Right ventricle myocardium superior (tissue), 1 donor: Measurements from ENCODE around the gene TRIP6. TPM values are rescaled to one million over a fixed set of nuclear protein-coding genes. Genes with fewer than 3 reads are reported as not detected.

ENCODE experiments used
- ATAC-seq: fragments of 200-7000 bp; cut with Tn5 transposase; one replicate; pipeline ENCODE4 v1.9.1; 2020; ENCODE audit warnings: mild to moderate bottlenecking; ENCODE audit not compliant: poor library complexity
- DNase-seq: peaks from one replicate; pipeline ENCODE4 v3.0.0-alpha.2; 2020
- intact Hi-C: fragments of 100-400 bp; cut with DNase I; formaldehyde crosslinking; loops from one replicate; pipeline ENCODE4 v1.11.2; 2022
- long read RNA-seq: library from polyadenylated mRNA; unstranded; transcript quantifications from one replicate; pipeline ENCODE4 v2.0.0, GENCODE V29; 2021
- total RNA-seq: library from RNA; stranded (reverse); fragmentation: NEBNext Ultra II Directional; extraction: Animal tissue kit (Norgen Biotek cat#: 25700); gene quantifications from one replicate; pipeline ENCODE4 v1.2.1, GENCODE V29; 2021
- donor health status: DM: no; HTN: yes; CAD: no; lungs with severe emphysema.

TRIP6 gene, protein sequence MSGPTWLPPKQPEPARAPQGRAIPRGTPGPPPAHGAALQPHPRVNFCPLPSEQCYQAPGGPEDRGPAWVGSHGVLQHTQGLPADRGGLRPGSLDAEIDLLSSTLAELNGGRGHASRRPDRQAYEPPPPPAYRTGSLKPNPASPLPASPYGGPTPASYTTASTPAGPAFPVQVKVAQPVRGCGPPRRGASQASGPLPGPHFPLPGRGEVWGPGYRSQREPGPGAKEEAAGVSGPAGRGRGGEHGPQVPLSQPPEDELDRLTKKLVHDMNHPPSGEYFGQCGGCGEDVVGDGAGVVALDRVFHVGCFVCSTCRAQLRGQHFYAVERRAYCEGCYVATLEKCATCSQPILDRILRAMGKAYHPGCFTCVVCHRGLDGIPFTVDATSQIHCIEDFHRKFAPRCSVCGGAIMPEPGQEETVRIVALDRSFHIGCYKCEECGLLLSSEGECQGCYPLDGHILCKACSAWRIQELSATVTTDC
- total RNA-seq: 12.6 TPM
- long read RNA-seq, transcript TRIP6-201 (9 exons, 1,942 nt): major isoform, 32 of 46 reads
- long read RNA-seq, partial matches to known transcripts: 3 of 46 reads
- long read RNA-seq, other reads (novel, unspliced or antisense): 11 of 46 reads

DNA sequence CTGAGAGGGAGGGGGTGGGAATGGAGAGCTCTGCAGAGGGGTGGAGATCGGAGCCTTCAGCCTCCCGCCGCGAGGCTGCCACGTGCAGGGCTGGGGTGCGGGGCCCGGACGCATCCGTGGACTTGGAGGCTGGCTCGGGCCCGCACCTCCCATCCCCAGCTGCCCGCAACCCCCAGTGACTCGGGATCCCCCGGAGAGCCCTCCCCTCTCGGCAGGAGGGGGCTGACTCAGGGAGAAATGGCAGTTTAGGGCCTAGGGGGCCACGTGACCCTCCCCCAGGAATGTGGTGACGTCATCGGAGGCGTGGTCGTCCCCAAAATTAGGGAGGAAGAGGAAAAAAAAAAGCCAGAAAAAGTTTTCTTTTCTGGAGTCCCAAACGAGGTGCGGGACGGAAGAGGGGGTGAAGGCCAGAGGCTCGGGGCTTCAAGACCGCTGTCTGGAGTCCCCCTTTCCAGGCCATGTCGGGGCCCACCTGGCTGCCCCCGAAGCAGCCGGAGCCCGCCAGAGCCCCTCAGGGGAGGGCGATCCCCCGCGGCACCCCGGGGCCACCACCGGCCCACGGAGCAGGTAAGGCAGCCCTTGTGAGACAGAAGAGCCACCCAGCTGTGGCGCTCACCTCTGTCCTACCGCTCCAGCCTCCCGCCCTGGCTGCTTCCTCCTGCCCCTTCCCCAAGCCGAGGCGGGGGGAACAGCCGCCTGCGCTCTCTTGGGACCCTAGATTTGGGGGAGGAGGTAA is at the start of gene TRIP6:
Gene TRIP6 (plus strand): TSS at position 348 of the 736 bp plus-strand sequence. CDS start 111 bp downstream, at position 459.
- intact Hi-C loops: no loop called here
- DNase-seq: peak; percentile 92
- ATAC-seq: peak; percentile 77

DNA sequence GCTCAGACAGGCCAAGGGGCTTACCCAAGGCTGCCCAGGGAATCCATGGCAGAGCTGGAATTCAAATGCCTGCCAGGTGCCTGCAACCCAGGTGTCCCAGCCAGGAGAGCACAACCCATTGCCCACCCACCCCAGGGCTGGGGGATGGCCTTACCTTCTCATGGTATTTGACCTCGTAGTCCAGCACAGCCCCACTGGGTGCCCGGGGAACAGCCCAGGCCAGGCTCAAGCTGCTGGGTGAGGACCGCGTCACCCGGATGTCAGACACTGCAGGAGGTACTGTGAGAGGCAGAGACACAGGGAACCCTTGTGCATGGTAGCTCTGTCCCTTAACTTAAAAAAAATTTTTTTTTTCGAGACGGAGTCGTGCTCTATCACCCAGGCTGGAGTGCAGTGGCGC is 48.8 kb upstream of the TRIP6 start:
- intact Hi-C loops: no loop called here
- ATAC-seq (no peak), DNase-seq (no peak)

DNA sequence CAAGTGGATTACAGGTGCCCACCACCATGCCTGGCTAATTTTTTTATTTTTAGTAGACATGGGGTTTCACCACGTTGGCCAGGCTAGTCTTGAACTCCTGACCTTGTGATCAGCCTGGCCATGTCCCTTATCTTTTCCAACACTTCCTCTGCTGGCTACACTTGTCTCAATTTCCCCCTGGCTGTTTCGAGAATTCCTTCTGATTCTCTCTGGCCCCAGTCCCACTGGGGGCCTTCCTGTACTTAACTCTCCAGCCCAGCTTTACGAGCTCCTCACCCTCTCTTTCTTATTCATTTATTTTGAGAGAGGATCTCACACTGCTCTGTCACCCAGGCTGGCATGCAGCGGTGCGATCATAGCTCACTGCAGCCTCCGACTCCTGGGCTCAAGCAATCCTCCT is 48.4 kb upstream of the TRIP6 start:
- intact Hi-C loops: no loop called here
- no peak for ATAC-seq
- DNase-seq: no peak

DNA sequence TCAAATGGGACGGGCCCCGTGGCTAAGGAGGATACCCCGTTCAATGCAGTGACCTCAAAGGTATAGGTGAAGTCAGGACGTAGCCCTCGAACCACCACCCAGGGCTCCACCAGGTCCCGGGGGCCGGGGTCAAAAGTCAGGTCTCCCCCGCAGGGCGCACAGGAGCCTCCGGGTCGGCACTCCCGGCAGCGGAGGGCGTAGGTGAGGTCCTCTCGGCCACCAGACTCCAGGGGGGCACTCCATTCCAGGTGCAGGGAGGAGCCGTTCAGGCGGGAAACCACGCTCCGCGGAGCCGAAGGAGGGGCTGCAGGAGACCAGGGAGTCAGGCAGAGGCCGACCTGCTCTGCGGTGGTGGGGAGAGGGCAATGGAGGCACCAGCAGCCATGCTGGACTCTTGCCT is 47.6 kb upstream of the TRIP6 start:
- ATAC-seq: no peak
- peak; percentile 33 for DNase-seq
- intact Hi-C loops: no loop called here

DNA sequence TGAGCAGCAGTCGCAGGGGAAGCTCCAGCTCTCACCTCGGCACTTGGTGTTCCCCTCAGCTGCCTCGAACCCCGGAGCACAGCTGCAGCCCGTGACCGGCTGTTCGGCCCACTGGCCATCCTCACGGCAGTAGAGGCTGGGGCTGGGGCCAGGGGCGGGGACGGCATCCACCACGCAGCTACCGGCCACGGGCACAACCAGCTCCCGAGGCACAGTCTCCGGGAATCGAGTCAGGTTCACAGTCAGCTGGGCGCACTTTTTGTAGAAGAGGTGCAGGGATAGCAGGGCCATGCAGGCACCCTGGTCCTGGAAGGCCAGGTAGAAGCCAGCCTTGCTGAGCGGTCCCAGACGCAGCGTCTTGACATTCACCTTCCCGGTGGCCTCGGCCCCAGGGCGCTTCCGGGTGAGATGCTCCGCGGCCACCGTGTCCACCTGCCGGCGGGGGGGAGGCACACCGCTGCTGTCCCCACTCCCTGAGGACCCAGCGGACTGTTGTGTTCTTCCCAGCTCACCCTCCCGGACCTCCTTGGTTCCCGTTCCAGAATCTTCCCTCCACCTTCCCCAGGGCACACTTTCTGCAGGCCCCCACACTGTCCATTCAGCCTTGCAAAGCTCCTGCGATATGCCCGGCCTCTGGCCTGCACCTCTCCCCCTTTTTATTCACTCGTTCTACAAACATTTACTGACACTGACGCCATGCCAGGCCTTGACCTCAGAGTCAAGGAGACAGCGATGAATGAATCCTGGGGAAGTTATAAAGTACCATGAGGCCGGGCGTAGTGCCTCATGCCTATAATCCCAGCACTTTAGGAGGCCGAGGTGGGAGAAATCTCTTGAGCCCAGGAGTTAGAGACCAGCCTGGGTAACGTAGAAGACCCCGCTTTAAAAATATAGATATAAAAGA is 44.7 kb upstream of the TRIP6 start:
- intact Hi-C loops: no loop called here
- ATAC-seq: no peak
- DNase-seq: peak; percentile 33

DNA sequence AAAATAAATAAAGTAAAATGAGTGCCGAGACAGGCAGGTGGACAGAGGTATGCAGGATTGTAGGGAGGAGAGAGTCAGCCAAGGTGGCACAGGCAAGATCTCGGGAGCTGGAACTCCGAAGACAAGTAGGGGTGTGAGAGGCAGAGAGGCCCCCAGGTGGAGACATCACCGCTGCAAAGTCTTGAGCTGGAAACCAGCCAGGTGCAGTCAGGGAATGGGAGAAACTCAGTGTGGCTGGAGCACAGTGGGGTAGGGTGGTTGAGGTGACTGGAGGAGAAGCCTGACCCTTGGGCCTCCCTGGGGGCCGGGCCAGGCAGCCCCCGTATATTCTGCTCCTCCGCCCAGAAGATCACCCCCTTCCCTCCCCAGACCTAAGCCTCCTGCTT is 44.1 kb upstream of the TRIP6 start:
- intact Hi-C loops: no loop called here
- peak; percentile 5 for DNase-seq
- ATAC-seq: no peak

DNA sequence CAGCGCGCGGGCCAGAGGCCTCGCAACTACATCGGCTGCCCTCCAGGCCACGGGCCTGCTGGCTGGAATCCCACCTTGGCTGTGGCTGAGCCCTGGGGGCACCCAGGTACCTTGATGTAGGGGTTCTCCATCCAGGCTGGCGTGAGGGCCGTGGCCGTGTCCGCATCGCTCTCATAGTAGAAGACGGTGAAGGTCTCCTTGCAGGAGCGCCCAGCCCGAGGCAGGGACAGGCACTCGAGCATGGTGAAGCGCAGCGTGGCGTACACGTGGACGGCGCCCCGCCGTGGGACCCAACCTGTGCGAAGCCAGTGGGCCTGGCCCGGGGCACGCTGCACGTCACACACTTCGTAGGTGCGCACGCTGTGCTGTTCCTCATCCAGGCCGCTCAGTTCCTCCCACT is 43.7 kb upstream of the TRIP6 start:
- DNase-seq (no peak), ATAC-seq (no peak)
- intact Hi-C loops: no loop called here

DNA sequence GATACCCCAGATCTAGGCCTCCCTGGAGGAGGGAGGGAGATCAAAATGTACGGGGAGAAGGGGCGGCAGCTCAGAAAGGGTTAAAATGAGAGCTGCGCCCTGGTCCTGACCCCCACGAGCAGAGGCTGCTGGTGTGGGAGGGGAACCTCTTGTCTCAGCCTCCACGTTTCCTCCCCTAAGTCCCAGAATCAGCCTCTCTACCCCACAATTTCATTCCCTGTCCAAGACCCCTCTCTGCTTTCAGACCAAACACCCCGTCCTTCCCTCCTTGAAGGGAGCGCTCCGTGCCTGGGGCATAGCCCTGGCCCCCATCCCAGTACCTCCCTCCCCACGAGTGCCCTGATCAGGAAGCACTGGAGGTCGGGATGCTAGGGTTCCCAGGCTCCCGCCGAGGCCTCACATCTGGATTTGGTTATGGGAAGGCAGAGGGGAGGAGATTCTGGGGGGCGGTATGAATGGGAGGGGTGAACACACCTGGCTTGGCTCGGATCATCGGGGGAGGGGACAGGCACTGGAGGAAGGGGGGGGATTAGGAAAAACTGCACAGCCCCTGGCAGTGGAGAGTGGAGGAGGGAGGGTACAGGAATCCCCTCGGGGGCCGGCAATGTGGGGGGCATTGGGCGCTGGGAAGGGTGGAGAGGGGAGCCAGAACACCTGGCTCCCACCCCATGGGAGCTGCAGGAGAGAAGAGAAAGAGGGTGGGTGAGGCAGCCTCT is 42.5 kb upstream of the TRIP6 start:
- intact Hi-C loops: no loop called here
- no peak for ATAC-seq

DNA sequence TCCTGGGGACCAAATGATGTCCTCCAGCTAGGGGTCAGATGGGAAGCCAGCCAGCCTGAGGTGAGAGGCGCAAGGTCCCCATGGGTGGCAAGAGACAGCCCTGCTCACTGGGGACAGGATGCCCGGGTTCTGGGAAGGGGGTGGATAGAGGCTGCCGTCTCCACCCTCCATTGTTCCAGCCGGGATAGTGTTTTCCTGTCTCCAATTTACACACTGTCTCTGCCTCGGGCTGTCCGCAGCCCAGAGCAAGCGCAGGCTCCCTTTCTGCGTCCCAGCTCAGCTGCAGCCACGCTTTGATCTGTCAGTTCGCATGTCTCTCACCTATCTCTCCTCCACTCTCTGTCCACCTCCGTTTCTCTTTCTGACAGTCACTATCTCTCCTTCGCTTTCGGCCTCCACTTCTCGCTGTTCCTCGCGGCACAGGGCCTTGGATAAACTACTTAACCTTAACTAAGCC is 41.9 kb upstream of the TRIP6 start:
- intact Hi-C loops: no loop called here
- DNase-seq: peak; percentile 60
- no peak for ATAC-seq

More for the DNA sequence above, 42.5 kb upstream of the TRIP6 start:
- DNase-seq: no peak

DNA sequence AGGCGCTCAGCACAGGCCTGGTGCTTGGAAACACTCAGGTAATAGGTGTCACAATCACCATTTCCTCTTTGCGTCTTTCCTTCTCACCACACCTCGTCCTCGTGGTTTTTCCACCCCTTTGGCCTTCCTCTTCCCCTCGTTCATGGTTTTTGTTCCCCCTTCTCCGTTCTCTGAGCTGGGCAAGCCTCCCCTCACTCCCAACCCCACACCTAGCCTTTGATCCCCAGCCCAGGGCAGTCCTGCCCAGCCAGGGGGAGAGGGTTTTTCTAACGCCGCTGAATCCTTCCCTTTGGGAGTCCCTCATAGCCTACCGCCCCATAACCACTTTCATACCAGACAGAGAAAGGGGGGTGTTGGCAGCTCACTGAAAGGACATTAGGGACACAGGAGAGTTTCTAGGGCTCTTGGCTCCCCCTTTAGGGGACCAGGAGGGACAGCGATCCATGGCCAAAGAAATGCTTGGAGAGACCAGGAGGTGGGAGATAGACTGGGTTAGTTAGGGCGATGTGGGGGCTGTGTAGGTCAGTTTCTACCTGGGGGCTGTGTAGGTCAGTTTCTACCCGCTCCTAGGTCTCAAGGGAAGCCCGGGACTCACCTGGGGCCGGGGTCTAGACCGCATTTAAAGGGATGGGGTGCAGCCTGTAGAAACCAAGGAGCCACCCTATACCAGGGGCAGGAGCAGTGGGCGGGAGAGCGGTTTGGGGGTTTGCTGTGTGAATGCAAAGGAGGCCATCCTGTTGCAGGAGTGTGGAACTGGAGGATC is 41.3 kb upstream of the TRIP6 start:
- no peak for DNase-seq
- intact Hi-C loops: no loop called here
- no peak for ATAC-seq

DNA sequence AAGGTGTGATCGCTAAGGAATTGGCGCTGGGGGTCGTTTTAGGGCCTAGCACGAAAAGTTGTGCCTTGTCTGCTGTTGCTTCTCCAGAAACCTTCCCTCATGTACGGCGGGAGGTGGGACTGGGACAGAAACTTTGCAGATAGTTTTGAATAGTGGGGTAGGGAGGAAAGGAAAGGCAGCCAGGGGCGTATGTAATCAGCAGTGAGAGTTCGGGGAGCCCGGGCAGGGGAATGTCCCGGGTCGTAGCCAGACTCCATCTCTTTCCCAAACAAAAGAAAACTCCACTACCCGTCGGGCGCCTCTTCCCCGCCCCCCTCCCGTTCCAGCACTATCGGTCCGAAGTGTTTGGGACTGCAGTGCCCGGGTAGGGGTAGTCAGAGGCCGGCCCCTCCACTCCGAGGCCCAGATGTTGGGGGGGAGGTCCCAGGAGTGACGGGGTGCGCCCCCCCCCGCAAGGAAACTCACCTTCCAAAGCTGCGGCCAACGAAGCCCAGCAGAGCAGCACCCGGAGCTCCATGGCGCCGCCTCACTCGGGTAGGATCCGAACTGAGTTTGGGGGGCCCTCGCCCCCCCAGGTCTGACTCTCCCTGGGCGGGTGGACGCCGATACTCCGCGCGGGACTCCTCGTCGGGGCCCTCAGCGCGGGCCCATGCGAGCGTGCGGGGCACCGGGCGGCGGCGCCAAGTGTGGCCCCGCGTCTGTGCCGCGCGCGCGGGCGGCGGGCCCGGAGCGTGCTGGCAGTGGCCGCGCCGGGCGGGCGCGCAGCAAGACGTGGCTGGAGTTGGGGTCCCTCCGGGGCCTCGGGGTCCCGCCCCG is 40.5 kb upstream of the TRIP6 start:
- intact Hi-C loops: no loop called here
- DNase-seq (peak; percentile 47), ATAC-seq (peak; percentile 35)

DNA sequence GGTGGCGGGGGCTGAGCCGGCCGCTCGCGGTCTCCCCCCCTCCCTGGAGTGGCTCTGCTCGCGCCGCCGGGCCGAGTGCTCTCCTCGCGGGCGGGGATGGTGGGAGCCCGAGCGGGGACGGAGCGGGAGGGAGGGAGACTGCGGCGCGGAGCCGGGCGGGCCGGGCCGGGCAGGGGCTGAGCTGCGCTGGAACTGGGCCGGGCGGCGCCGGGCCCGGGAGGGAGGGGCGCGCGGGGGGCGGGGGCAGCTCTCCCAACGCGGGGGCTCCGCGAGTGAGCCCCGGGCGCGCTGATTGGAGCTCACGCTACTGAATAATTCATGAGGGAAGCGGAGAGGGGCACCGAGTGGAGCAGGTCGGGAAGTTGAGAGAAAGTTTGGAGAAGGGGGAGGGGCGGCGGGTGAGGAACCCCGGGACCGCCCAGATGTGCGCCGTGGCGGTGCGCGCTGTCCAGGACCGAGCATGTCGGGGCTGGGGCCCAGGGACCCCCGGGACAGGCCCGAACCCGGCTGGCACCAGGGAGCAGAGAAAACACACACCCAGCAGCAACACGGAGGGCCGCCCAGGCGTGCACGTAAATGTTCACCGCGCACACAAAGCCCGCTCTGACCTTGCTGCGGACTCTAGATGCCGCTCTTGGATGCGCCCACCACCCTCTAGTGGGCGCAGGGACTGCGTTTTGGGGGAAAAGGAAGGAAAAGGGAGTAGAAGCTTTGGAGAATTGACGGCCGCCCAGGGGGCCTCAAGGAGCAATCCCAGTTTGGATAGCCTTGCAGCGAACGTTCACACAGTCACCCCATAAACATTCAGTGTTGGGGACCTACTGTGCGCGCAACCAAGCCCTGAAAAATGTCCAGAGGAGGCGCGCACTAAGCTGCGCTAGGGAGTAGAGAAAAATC is 39.6 kb upstream of the TRIP6 start, which contains the start of gene EPHB4:
Gene EPHB4 (minus strand): TSS at position 194 of the 897 bp plus-strand sequence. CDS start 493 bp downstream, outside the sequence.
- ATAC-seq (peak; percentile 90), DNase-seq (peak; percentile 88)
- intact Hi-C loops: no loop called here

DNA sequence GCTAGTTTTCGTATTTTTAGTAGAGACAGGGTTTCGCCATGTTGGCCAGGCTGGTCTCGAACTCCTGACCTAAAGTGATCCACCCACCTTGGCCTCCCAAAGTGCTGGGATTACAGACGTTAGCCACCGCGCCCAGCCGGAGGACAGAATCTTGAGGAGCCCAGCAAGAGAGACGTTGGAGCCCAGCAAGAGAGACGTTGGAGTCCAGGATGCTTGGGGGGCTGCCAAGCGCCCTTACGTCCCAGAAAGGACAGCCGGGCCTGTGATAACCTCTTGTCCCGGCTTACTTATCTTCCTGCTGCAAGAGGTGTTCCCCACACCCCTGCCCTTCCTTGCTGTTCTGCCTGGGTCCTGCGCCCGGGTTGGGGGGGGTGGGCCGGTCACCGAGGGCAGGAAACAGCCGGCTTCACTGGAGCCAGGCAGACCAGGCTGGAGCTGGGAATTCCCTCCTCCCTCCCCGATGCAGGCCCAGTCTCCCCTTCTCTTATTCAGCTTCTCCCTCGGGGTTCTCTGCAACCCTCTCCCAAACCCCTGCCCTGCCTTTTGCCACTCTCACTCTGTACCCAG is 38.0 kb upstream of the TRIP6 start:
- intact Hi-C loops: no loop called here
- DNase-seq (peak; percentile 78), ATAC-seq (no peak)

DNA sequence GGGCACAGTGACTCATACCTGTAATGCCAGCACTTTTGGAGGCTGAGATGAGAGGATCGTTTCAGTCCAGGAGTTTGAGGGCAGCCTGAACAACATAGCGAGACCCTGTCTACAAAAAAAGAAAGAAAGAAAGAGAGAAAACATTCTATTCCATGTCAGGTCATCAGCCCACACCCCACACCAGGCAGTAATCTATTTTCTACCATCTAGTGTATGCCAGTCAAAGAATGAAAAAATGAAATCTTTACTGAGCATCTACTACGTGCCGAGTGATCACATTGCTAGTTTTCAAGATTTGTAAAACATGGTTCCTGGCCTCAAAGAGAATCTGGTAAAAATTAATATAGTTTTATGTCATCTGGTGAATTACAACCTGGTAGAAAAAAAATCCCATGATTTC is 36.8 kb upstream of the TRIP6 start:
- ATAC-seq: no peak
- no peak for DNase-seq
- intact Hi-C loops: no loop called here

DNA sequence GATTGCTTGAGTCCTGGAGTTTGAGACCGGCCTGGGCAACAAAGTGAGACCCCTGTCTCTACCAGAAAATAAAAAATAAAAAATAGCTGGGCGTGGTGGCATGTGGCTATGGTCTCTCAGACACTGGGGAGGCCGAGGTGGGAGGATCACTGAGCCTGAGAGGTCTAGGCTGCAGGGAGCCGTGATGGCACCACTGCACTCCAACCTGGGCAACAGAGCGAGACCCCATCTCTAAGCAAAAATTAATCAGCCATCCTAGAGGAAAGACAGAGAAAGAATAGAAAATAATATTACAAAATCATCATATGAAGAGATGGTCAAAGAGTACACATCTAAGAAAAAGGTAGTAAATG is 34.9 kb upstream of the TRIP6 start:
- DNase-seq (no peak), ATAC-seq (no peak)
- intact Hi-C loops: no loop called here
